GM21786 (cell line): ENCODE results near the gene VPS35L.

Experiments used
- ATAC-seq: cut with Tn5 transposase; IDR thresholded peaks from one replicate; pipeline ENCODE4 v1.9.1; 2021; ENCODE audit not compliant: unreplicated experiment

Gene VPS35L

GRCh38 chr16:19595043-19595767 lies 39.7 kb downstream of the VPS35L start:
- no peak for ATAC-seq

GRCh38 chr16:19598805-19599510 lies 43.5 kb downstream of the VPS35L start:
- no peak for ATAC-seq

- ATAC-seq, result no peak
Observed at GRCh38 chr16:19599968-19600716, 44.6 kb downstream of the VPS35L start.

- no peak for ATAC-seq
Observed at GRCh38 chr16:19601083-19601976, 45.8 kb downstream of the VPS35L start.

- ATAC-seq, result no peak
Observed at GRCh38 chr16:19604911-19605310, 49.4 kb downstream of the VPS35L start.

- no peak for ATAC-seq
Observed at GRCh38 chr16:19605701-19606100, 50.2 kb downstream of the VPS35L start.

- ATAC-seq, result no peak
Observed at GRCh38 chr16:19607616-19608280, 52.2 kb downstream of the VPS35L start.

- no peak for ATAC-seq
Observed at GRCh38 chr16:19609359-19609758, 53.9 kb downstream of the VPS35L start.

GRCh38 chr16:19610200-19610599 lies 54.7 kb downstream of the VPS35L start:
- no peak for ATAC-seq

GRCh38 chr16:19613834-19614233 lies 58.3 kb downstream of the VPS35L start:
- ATAC-seq, result no peak

GRCh38 chr16:19616241-19616640 lies 60.7 kb downstream of the VPS35L start:
- ATAC-seq, result no peak

- no peak for ATAC-seq
Observed at GRCh38 chr16:19618876-19619275, 63.4 kb downstream of the VPS35L start.

- no peak for ATAC-seq
Observed at GRCh38 chr16:19621445-19621844, 65.9 kb downstream of the VPS35L start.

- no peak for ATAC-seq
Observed at GRCh38 chr16:19625039-19625438, 69.5 kb downstream of the VPS35L start.

GRCh38 chr16:19636436-19637267 lies 81.1 kb downstream of the VPS35L start:
- ATAC-seq, result no peak

GRCh38 chr16:19639986-19640421 lies 84.5 kb downstream of the VPS35L start:
- ATAC-seq, result no peak

GRCh38 chr16:19642501-19642900 lies 87.0 kb downstream of the VPS35L start:
- ATAC-seq, result no peak

GRCh38 chr16:19644877-19645276 lies 89.4 kb downstream of the VPS35L start:
- ATAC-seq, result no peak

- ATAC-seq, result no peak
Observed at GRCh38 chr16:19645557-19645981, 90.1 kb downstream of the VPS35L start.
